Vagina (tissue), 2 donors: Measurements from ENCODE around the gene MVK.

Source experiments
- POLR2A ChIP-seq, 2 donors: fragments of 450-650 bp; IDR thresholded peaks; one replicate each; pipeline ENCODE4 v1.6.1; 2017; ENCODE audit warnings: antibody characterized with exemption in 2 of 2, mild to moderate bottlenecking in 2 of 2, moderate library complexity in 2 of 2
- TF ChIP-seq, protein P1 (sequence below), 3 experiments: fragments of 450-650 bp in 2 of 3; fragments of 200-600 bp in 1 of 3; sonication (generic) in 1 of 3; IDR thresholded peaks; one replicate each; pipeline ENCODE4 v1.5.1; 2017 to 2019; ENCODE audit warnings: antibody characterized with exemption in 3 of 3, mild to moderate bottlenecking in 2 of 3, moderate library complexity in 2 of 3

DNA sequence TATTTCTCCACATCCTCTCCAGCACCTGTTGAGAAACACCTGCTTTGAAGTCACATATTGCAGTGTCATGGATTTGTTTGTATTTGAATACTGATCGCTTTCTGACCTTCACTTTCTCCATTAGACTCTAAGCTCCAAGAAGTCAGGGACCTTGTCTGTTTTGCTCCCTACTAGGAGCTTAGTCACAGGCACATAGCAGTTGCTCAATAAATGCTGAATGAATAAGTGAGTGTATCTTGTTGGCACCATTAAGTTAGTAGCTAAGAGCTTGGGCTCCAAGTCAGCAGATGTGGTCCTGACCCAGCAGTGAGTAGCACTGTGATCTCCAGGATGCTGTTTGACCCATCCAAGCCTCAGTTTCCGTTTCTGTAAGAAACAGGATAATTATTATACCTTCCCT is 10.1 kb downstream of the MVK start:
- no peak for TF ChIP-seq POLR2A (IDR thresholded peaks at IDR 0.05)
- TF ChIP-seq, protein P1, sequence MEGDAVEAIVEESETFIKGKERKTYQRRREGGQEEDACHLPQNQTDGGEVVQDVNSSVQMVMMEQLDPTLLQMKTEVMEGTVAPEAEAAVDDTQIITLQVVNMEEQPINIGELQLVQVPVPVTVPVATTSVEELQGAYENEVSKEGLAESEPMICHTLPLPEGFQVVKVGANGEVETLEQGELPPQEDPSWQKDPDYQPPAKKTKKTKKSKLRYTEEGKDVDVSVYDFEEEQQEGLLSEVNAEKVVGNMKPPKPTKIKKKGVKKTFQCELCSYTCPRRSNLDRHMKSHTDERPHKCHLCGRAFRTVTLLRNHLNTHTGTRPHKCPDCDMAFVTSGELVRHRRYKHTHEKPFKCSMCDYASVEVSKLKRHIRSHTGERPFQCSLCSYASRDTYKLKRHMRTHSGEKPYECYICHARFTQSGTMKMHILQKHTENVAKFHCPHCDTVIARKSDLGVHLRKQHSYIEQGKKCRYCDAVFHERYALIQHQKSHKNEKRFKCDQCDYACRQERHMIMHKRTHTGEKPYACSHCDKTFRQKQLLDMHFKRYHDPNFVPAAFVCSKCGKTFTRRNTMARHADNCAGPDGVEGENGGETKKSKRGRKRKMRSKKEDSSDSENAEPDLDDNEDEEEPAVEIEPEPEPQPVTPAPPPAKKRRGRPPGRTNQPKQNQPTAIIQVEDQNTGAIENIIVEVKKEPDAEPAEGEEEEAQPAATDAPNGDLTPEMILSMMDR (IDR thresholded peaks at IDR 0.05), result no peak
